HL-60 (cell line): ENCODE measurements around the gene SVIL.

ENCODE experiments used
- CTCF ChIP-seq: IDR thresholded peaks from one replicate; pipeline ENCODE4 v1.5.1; 2011; ENCODE audit warnings: low read length, control low read depth, inconsistent platforms; ENCODE audit not compliant: insufficient read depth
- POLR2AphosphoS5 ChIP-seq: IDR thresholded peaks from 2 replicates; pipeline ENCODE4 v1.6.1; 2012; ENCODE audit warnings: low read depth
- REST ChIP-seq: IDR thresholded peaks from 2 replicates; pipeline ENCODE4 v1.6.1; 2012; ENCODE audit warnings: low read depth; ENCODE audit not compliant: insufficient replicate concordance
- SPI1 ChIP-seq: IDR thresholded peaks from 2 replicates; pipeline ENCODE4 v1.6.1; 2012; ENCODE audit warnings: low read depth, mild to moderate bottlenecking, borderline replicate concordance

DNA sequence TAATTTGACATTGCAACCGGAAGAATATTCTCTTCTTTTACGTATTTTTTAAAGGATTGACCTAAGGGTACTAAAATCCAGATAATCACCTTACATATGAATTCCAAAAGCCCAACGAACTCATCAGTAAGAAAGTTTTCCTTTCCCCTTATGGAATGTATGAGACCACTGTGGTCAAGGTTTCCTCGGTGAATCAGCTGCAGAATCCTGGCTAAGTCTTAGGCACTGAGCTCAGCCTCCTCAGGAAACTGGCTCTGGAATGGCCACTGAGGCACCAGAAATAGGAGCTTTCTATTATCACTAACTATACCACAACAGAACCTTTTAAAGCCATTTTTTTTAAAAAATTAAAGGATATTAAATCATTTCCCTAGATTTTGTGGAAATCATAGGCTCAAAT, 21.0 kb downstream of the SVIL start:
- no peak for TF ChIP-seq CTCF
- TF ChIP-seq REST, result no peak
- no peak for TF ChIP-seq POLR2AphosphoS5
- no peak for TF ChIP-seq SPI1
